PFSK-1 (cell line): ENCODE results near the gene TRAPPC6A.

Experiments
- FOXP2 ChIP-seq: optimal IDR thresholded peaks from 2 replicates; pipeline ENCODE3; 2011; ENCODE audit warnings: borderline replicate concordance, control low read depth, inconsistent platforms; ENCODE audit not compliant: insufficient read depth; ENCODE audit errors: extremely low read length, extremely low read depth
- POLR2AphosphoS5 ChIP-seq: IDR thresholded peaks from 2 replicates; pipeline ENCODE4 v1.6.1; 2012; ENCODE audit warnings: low read depth, mild to moderate bottlenecking, control low read depth, low read length, moderate library complexity
- REST ChIP-seq, 2 experiments: IDR thresholded peaks; 2 replicates each; pipeline versions ENCODE4 v1.6.1 to v1.8.0; 2011 to 2012; ENCODE audit warnings: low read depth in 2 of 2, low read length in 2 of 2, control low read depth in 1 of 2, inconsistent platforms in 1 of 2, mild to moderate bottlenecking in 1 of 2, moderate library complexity in 1 of 2; ENCODE audit not compliant: insufficient read depth in 1 of 2
- SIN3A ChIP-seq: IDR thresholded peaks from 2 replicates; pipeline ENCODE4 v1.6.1; 2012; ENCODE audit warnings: mild to moderate bottlenecking, low read length, moderate library complexity, borderline replicate concordance; ENCODE audit not compliant: insufficient read depth
- TAF1 ChIP-seq: IDR thresholded peaks from 2 replicates; pipeline ENCODE4 v1.6.1; 2012; ENCODE audit warnings: low read length, control low read depth, borderline replicate concordance; ENCODE audit not compliant: insufficient read depth

Gene TRAPPC6A

GRCh38 chr19:45162608-45163143 lies 15.4 kb downstream of the TRAPPC6A start:
- TF ChIP-seq FOXP2, result no peak
- TF ChIP-seq POLR2AphosphoS5, result no peak
- TF ChIP-seq REST (IDR thresholded peaks at IDR 0.05; ENCODE audit: insufficient read depth in 1 of 2, low read depth in 2 of 2, low read length in 2 of 2), result no peak
- TF ChIP-seq SIN3A, result no peak
- no peak for TF ChIP-seq TAF1

- TF ChIP-seq FOXP2 (peak; percentile 54), POLR2AphosphoS5 (no peak), REST (IDR thresholded peaks at IDR 0.05; ENCODE audit: insufficient read depth in 1 of 2, low read depth in 2 of 2, low read length in 2 of 2) (no peak), SIN3A (no peak), TAF1 (no peak)
Observed at GRCh38 chr19:45161738-45162607, 16.1 kb downstream of the TRAPPC6A start.

- TF ChIP-seq SIN3A (no peak), REST (IDR thresholded peaks at IDR 0.05; ENCODE audit: insufficient read depth in 1 of 2, low read depth in 2 of 2, low read length in 2 of 2) (no peak), POLR2AphosphoS5 (no peak)
Observed at GRCh38 chr19:45160870-45161737, 16.9 kb downstream of the TRAPPC6A start, which contains the start of gene NKPD1. Gene NKPD1 (minus strand): TSS chr19:45160982. CDS start chr19:45160150, 832 bp downstream.

- TF ChIP-seq FOXP2 (no peak), SIN3A (no peak), TAF1 (no peak), REST (IDR thresholded peaks at IDR 0.05; ENCODE audit: insufficient read depth in 1 of 2, low read depth in 2 of 2, low read length in 2 of 2) (no peak), POLR2AphosphoS5 (no peak)
Observed at GRCh38 chr19:45159971-45160324, 18.1 kb downstream of the TRAPPC6A start.
